Measurements from ENCODE around the gene ITSN2. TPM values are rescaled to one million over a fixed set of nuclear protein-coding genes. Genes with fewer than 3 reads are reported as not detected.

Gene ITSN2
- polyA plus RNA-seq, 1 donor (not counting 4 experiments of a cell fraction or from before 2014, with no cell fraction given) = 19.7 TPM

DNA sequence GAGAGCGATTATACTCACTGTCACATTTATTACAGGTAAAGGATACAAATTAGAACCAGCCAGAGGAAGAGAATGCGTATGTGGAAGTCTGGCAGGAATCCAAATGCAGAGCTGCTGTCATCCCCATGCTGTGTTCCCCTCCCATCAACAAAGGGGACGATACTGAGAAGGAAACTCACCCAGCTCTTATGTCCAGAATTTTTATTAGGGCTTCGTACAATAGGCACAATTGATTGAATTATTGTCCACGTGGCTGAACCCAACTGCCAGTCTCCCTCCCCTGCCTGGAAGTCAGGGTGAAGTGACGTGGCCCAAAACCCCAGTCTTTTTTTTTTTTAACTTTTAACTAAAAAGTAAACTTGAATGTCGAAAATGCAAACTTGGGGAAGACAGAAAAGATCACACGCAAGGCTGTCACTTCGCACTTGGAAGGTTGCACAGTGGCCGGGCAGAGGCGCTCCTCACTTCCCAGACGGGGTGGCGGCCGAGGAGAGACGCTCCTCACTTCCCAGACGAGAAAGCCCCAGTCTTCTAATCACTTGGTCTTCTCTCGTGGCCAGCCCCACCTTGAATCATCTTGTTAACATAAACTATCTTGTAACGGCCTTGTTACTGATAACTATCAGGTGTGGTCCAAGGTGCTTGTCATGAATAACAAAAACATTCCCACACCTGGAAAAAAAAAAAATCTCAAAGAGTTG is 40.0 kb upstream of the ITSN2 start:
- DNase-seq (ENCODE audit: low read depth, low spot score) = no peak
- no peak overlapping the region for H3K4me3 ChIP-seq (ENCODE audit: control insufficient read depth in 2 of 3, extremely low read depth in 1 of 3, insufficient read depth in 2 of 3, low read depth in 1 of 3, low read length in 3 of 3)
- peaks cover 11% of the 10 kb centered on the region for H3K27me3 ChIP-seq (ENCODE audit: control insufficient read depth, extremely low read depth, insufficient read depth, low read length)
- no peaks in the 10 kb centered on the region for H3K36me3 ChIP-seq (ENCODE audit: control insufficient read depth in 2 of 2, extremely low read depth in 1 of 2, insufficient read depth in 2 of 2, low read length in 2 of 2)
- no peak overlapping the region for H3K27ac ChIP-seq (ENCODE audit: control insufficient read depth, insufficient read depth, low read length)
- no peak overlapping the region for H3K4me2 ChIP-seq (ENCODE audit: control insufficient read depth, extremely low read depth, insufficient read depth, low read depth, low read length)
- FAIRE-seq = no peak
- no peaks in the 10 kb centered on the region for H3K4me1 ChIP-seq (ENCODE audit: control insufficient read depth, extremely low read depth, insufficient read depth, low read length)
- no peaks in the 10 kb centered on the region for H3K9me1 ChIP-seq (ENCODE audit: control insufficient read depth, extremely low read depth, insufficient read depth, low read length)
- H2AFZ ChIP-seq (ENCODE audit: control insufficient read depth, low read length) = no peak overlapping the region
- no peaks in the 10 kb centered on the region for H3K79me2 ChIP-seq (ENCODE audit: control insufficient read depth, insufficient read depth, low read length)
- no peak overlapping the region for H3K9ac ChIP-seq (ENCODE audit: control insufficient read depth, extremely low read depth, insufficient read depth, low read length)
- dilution Hi-C loops (cut with MboI; ENCODE audit: extremely low pct_ligation_motif_present, low sequenced_read_pairs) = no loop called here
- H3K9me3 ChIP-seq (ENCODE audit: control insufficient read depth, low read depth, low read length) = no peaks in the 10 kb centered on the region
- TF ChIP-seq EZH2 (IDR thresholded peaks at IDR 0.05; ENCODE audit: low read length) = no peak
- TF ChIP-seq, protein P1, sequence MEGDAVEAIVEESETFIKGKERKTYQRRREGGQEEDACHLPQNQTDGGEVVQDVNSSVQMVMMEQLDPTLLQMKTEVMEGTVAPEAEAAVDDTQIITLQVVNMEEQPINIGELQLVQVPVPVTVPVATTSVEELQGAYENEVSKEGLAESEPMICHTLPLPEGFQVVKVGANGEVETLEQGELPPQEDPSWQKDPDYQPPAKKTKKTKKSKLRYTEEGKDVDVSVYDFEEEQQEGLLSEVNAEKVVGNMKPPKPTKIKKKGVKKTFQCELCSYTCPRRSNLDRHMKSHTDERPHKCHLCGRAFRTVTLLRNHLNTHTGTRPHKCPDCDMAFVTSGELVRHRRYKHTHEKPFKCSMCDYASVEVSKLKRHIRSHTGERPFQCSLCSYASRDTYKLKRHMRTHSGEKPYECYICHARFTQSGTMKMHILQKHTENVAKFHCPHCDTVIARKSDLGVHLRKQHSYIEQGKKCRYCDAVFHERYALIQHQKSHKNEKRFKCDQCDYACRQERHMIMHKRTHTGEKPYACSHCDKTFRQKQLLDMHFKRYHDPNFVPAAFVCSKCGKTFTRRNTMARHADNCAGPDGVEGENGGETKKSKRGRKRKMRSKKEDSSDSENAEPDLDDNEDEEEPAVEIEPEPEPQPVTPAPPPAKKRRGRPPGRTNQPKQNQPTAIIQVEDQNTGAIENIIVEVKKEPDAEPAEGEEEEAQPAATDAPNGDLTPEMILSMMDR (optimal IDR thresholded peaks at IDR 0.05 in 1 of 3, IDR thresholded peaks at IDR 0.05 in 1 of 3, conservative IDR thresholded peaks at IDR 0.05 in 1 of 3; ENCODE audit: extremely low read depth in 1 of 3, insufficient read depth in 2 of 3, low read length in 3 of 3) = no peak
- no peaks in the 10 kb centered on the region for H4K20me1 ChIP-seq (ENCODE audit: control insufficient read depth, extremely low read depth, insufficient read depth, low read length)

DNA sequence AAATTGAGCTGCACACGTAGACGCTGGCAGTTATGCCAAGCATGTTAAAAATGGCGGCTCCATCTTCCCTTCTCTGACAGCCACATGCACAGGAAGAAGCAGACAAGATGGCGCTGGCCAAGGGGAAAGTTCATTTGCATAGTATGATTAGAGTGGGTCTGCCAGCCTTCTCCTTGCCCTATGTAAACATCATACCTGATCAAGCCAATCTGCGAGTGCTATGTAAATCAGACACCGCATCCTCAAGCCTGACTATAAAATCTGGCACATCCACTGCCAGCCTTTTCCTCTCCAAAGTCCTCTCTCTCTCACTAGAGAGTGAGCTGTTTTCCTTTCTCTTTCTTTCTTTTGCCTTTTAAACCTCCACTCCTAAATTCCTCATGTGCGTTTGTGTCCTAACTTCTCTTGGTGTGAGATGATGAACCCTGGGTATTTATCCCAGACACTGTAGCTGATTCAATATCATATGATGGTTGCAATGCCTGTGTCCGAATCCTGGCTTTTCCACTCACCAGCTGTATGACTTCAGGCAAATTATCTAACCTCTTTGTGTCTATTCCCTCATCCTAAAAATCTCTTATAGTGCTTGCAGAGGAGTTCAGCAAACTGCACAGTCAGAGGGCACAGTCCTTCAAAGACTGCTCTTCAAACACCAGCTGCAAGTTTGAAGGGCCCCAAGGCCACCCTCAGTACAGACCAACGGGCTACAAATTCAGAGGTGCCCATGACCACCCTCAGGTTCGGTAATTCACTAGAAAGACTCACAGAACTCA is 39.3 kb upstream of the ITSN2 start:
- Histone ChIP-seq H3K27ac (ENCODE audit: control insufficient read depth, insufficient read depth, low read length) (no peak overlapping the region), H3K79me2 (ENCODE audit: control insufficient read depth, insufficient read depth, low read length) (no peaks in the 10 kb centered on the region), H3K9me3 (ENCODE audit: control insufficient read depth, low read depth, low read length) (no peaks in the 10 kb centered on the region), H3K9me1 (ENCODE audit: control insufficient read depth, extremely low read depth, insufficient read depth, low read length) (no peaks in the 10 kb centered on the region), H4K20me1 (ENCODE audit: control insufficient read depth, extremely low read depth, insufficient read depth, low read length) (no peaks in the 10 kb centered on the region), H2AFZ (ENCODE audit: control insufficient read depth, low read length) (peak overlapping the region; percentile 59), H3K36me3 (ENCODE audit: control insufficient read depth in 2 of 2, extremely low read depth in 1 of 2, insufficient read depth in 2 of 2, low read length in 2 of 2) (no peaks in the 10 kb centered on the region), H3K4me3 (ENCODE audit: control insufficient read depth in 2 of 3, extremely low read depth in 1 of 3, insufficient read depth in 2 of 3, low read depth in 1 of 3, low read length in 3 of 3) (no peak overlapping the region), H3K9ac (ENCODE audit: control insufficient read depth, extremely low read depth, insufficient read depth, low read length) (no peak overlapping the region), H3K27me3 (ENCODE audit: control insufficient read depth, extremely low read depth, insufficient read depth, low read length) (peaks cover 11% of the 10 kb centered on the region), H3K4me2 (ENCODE audit: control insufficient read depth, extremely low read depth, insufficient read depth, low read depth, low read length) (no peak overlapping the region), H3K4me1 (ENCODE audit: control insufficient read depth, extremely low read depth, insufficient read depth, low read length) (no peaks in the 10 kb centered on the region)
- FAIRE-seq = no peak
- dilution Hi-C loops (cut with MboI; ENCODE audit: extremely low pct_ligation_motif_present, low sequenced_read_pairs) = no loop called here
- DNase-seq (ENCODE audit: low read depth, low spot score) = no peak
- TF ChIP-seq EZH2 (IDR thresholded peaks at IDR 0.05; ENCODE audit: low read length) = no peak
- TF ChIP-seq, protein P1 (optimal IDR thresholded peaks at IDR 0.05 in 1 of 3, IDR thresholded peaks at IDR 0.05 in 1 of 3, conservative IDR thresholded peaks at IDR 0.05 in 1 of 3; ENCODE audit: extremely low read depth in 1 of 3, insufficient read depth in 2 of 3, low read length in 3 of 3) = no peak

Data from keratinocyte (primary cell).